ENCODE results near the gene PCDH9. TPM values are rescaled to one million over a fixed set of nuclear protein-coding genes. Genes with fewer than 3 reads are reported as not detected.

The PCDH9 gene
- total and polyA plus RNA-seq, 10 of the 15 experiments (the other 5 are each of a cell fraction or from before 2014, with no cell fraction given) = 0.02 to 2.3 (median 0.05) TPM; not detected in 1

- TF ChIP-seq KAT2A (conservative IDR thresholded peaks at IDR 0.05; ENCODE audit: control insufficient read depth, low read depth, low read length) = no peak
Measured at GRCh38 chr13:67125681-67126080, 104.5 kb downstream of the PCDH9 start (continued).

DNA sequence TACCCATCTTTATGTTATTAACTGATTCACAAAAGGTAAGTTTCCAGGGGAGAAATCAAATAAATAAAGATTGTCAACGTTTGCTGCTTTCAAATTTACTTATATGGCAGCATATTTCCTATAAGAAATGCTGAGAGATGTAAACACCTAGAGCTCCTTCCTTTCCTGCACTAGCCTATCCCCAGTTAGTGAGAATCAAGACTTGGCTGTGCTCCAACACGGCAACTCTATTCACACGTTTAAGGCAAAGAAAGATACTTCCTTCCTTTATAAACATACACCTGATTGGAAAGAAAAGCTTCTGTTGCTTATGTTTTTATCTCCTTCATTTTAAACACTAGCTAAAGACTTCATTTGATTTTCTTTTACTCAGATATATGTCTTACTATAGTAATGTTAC lies 107.0 kb downstream of the PCDH9 start:
- Histone ChIP-seq H3K4me1 (ENCODE audit: control insufficient read depth, insufficient read depth, low read length) (no peaks in the 10 kb centered on the region), H3K9ac (ENCODE audit: control insufficient read depth, insufficient read depth, low read length) (no peak overlapping the region), H3K79me2 (ENCODE audit: control insufficient read depth, insufficient read depth, low read length) (no peaks in the 10 kb centered on the region), H3K27me3 (replicated peaks in 1 of 2; ENCODE audit: control insufficient read depth in 2 of 2, insufficient read depth in 2 of 2, low read length in 1 of 2) (no peaks in the 10 kb centered on the region), H3K4me3 (no peak overlapping the region), H3K27ac (ENCODE audit: control insufficient read depth, insufficient read depth) (no peak overlapping the region), H3K36me3 (ENCODE audit: control insufficient read depth in 2 of 2, insufficient read depth in 2 of 2, low read length in 1 of 2) (no peaks in the 10 kb centered on the region), H4K20me1 (ENCODE audit: control insufficient read depth, insufficient read depth) (no peaks in the 10 kb centered on the region), H3K4me2 (ENCODE audit: control insufficient read depth, insufficient read depth) (no peak overlapping the region), H2AFZ (ENCODE audit: control insufficient read depth, low read depth, low read length) (no peak overlapping the region), H3K9me3 (replicated peaks; ENCODE audit: control insufficient read depth, insufficient read depth, low read length) (no peaks in the 10 kb centered on the region)
- POLR2A ChIA-PET = no interaction called here
- no peak for ATAC-seq
- in situ Hi-C loops (cut with MboI) = no loop called here
- BruUV-seq (replicated peaks) = no TSS peak
- FAIRE-seq = no peak
- WGBS (ENCODE audit: insufficient coverage, insufficient replicate concordance, low lambda C conversion rate, missing lambda C conversion rate) = 9% methylated on average over 3 of the region's 3 CpGs
- DNase-seq (ENCODE audit: low read depth, low spot score) = no peak
- RAD21 ChIA-PET (ENCODE audit: unreplicated experiment) = no interaction called here
- TF ChIP-seq MTA2 (IDR thresholded peaks at IDR 0.05; ENCODE audit: low read depth) (no peak), HDGF (IDR thresholded peaks at IDR 0.05) (no peak)
- SMC1A ChIA-PET (ENCODE audit: uncharacterized antibody, unreplicated experiment) = interaction anchor here (1.0 to 1.5 kb wide), 3 partner anchors 9 to 128 kb away, joined by 4 read pairs; no protein-coding TSS in a partner anchor
- CTCF ChIA-PET = no interaction called here
- intact Hi-C loops (cut with micrococcal nuclease; ENCODE audit: unreplicated experiment) = no loop called here

- no peak for TF ChIP-seq TBL1XR1 (IDR thresholded peaks at IDR 0.05; ENCODE audit: low read depth, low read length)
- no peak for TF ChIP-seq ZNF592 (IDR thresholded peaks at IDR 0.05)
- TF ChIP-seq IKZF2 (IDR thresholded peaks at IDR 0.05) = no peak
- no peak for TF ChIP-seq CHD2 (IDR thresholded peaks at IDR 0.05; ENCODE audit: borderline replicate concordance, low read depth, low read length)
- TF ChIP-seq MTA3 (IDR thresholded peaks at IDR 0.05; ENCODE audit: borderline replicate concordance, low read length) = no peak
- no peak for TF ChIP-seq IRF5 (IDR thresholded peaks at IDR 0.05; ENCODE audit: borderline replicate concordance)
- TF ChIP-seq, protein P1, sequence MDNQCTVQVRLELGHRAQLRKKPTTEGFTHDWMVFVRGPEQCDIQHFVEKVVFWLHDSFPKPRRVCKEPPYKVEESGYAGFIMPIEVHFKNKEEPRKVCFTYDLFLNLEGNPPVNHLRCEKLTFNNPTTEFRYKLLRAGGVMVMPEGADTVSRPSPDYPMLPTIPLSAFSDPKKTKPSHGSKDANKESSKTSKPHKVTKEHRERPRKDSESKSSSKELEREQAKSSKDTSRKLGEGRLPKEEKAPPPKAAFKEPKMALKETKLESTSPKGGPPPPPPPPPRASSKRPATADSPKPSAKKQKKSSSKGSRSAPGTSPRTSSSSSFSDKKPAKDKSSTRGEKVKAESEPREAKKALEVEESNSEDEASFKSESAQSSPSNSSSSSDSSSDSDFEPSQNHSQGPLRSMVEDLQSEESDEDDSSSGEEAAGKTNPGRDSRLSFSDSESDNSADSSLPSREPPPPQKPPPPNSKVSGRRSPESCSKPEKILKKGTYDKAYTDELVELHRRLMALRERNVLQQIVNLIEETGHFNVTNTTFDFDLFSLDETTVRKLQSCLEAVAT (IDR thresholded peaks at IDR 0.05) = no peak
Measured at GRCh38 chr13:67122251-67122650, 107.9 kb downstream of the PCDH9 start.

More at GRCh38 chr13:67122251-67122650, 107.9 kb downstream of the PCDH9 start:
- no TSS peak for BruUV-seq (replicated peaks)
- no peak for FAIRE-seq
- no peak for DNase-seq (ENCODE audit: low read depth, low spot score)
- H3K27me3 ChIP-seq (replicated peaks in 1 of 2; ENCODE audit: control insufficient read depth in 2 of 2, insufficient read depth in 2 of 2, low read length in 1 of 2) = no peaks in the 10 kb centered on the region
- H3K27ac ChIP-seq (ENCODE audit: control insufficient read depth, insufficient read depth) = no peak overlapping the region
- intact Hi-C loops (cut with micrococcal nuclease; ENCODE audit: unreplicated experiment) (no loop called here), in situ Hi-C loops (cut with MboI) (no loop called here)
- ChIA-PET RAD21 (ENCODE audit: unreplicated experiment) (no interaction called here), CTCF (interaction anchor here (0.8 kb wide), 1 partner anchor 13 kb away, joined by 3 read pairs; no protein-coding TSS in a partner anchor), POLR2A (no interaction called here), SMC1A (ENCODE audit: uncharacterized antibody, unreplicated experiment) (interaction anchor here (1.0 to 1.5 kb wide), 3 partner anchors 8 to 127 kb away, joined by 4 read pairs; no protein-coding TSS in a partner anchor)
- H3K4me1 ChIP-seq (ENCODE audit: control insufficient read depth, insufficient read depth, low read length) = no peaks in the 10 kb centered on the region
- H3K9me3 ChIP-seq (replicated peaks; ENCODE audit: control insufficient read depth, insufficient read depth, low read length) = no peaks in the 10 kb centered on the region
- H3K4me3 ChIP-seq = no peak overlapping the region
- no peak overlapping the region for H2AFZ ChIP-seq (ENCODE audit: control insufficient read depth, low read depth, low read length)
- H3K9ac ChIP-seq (ENCODE audit: control insufficient read depth, insufficient read depth, low read length) = no peak overlapping the region
- no peak overlapping the region for H3K4me2 ChIP-seq (ENCODE audit: control insufficient read depth, insufficient read depth)
- 15% methylated on average over 6 of the region's 6 CpGs for WGBS (ENCODE audit: insufficient coverage, insufficient replicate concordance, low lambda C conversion rate, missing lambda C conversion rate)
- ATAC-seq = no peak
- H4K20me1 ChIP-seq (ENCODE audit: control insufficient read depth, insufficient read depth) = no peaks in the 10 kb centered on the region
- no peaks in the 10 kb centered on the region for H3K36me3 ChIP-seq (ENCODE audit: control insufficient read depth in 2 of 2, insufficient read depth in 2 of 2, low read length in 1 of 2)
- H3K79me2 ChIP-seq (ENCODE audit: control insufficient read depth, insufficient read depth, low read length) = no peaks in the 10 kb centered on the region
